GM18508 (cell line): Measurements from ENCODE around the gene ZNF280D.
"Not testable (repeated sequence)": the region's sequence is repeated elsewhere in the genome, so short reads cannot be mapped to it uniquely, and the experiment has no call there.

Source experiments
- ATAC-seq: cut with Tn5 transposase; IDR thresholded peaks from one replicate; pipeline ENCODE4 v1.9.1; 2021; ENCODE audit warnings: moderate number of reproducible peaks; ENCODE audit not compliant: insufficient read depth, unreplicated experiment

Gene ZNF280D

GRCh38 chr15:56719774-56720555 lies 13.3 kb downstream of the ZNF280D start:
- ATAC-seq, result no peak

GRCh38 chr15:56719021-56719612 lies 14.2 kb downstream of the ZNF280D start:
- ATAC-seq, result no peak

- no peak for ATAC-seq
Observed at GRCh38 chr15:56718560-56718959, 14.7 kb downstream of the ZNF280D start.

DNA sequence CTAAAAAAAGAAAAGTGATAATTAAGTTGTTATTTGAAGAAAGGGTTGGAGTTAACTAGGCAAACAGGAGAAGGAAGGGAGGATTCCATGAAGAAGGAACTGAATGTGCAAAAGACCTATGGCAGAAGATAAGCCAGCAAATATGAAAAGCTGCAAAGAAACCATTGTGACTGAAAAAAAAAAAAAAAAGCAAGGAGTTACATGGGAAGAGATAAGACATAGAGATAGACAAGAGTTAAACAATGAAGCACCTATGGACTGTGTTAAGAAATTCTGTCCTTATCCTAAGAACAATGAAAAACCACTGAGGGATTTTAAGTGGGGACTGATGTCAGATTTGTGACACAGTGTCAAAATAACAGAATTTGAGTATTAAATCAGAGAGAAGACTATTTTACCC lies 17.0 kb downstream of the ZNF280D start:
- ATAC-seq, result no peak

DNA sequence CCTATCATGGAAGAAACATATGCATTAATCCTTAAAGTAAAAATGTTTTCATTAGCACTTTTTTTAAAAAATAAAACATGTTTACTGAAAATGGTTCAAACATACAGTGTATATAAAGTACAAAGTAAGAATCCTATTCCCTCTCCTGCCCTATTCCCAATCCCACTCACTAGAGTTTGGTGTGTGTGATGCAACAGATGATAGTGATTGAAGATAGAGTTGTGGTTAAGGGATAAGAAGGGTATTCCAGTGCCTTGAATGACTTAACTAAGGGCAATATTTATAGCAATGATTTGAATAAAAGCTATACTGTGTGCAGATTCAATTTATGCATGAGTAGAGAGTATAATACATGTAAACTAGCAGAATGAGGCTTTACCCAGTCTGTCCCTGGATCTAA lies 18.1 kb downstream of the ZNF280D start:
- ATAC-seq, result no peak

- ATAC-seq, result not testable (repeated sequence)
Observed at GRCh38 chr15:56709502-56709901, 23.8 kb downstream of the ZNF280D start.

DNA sequence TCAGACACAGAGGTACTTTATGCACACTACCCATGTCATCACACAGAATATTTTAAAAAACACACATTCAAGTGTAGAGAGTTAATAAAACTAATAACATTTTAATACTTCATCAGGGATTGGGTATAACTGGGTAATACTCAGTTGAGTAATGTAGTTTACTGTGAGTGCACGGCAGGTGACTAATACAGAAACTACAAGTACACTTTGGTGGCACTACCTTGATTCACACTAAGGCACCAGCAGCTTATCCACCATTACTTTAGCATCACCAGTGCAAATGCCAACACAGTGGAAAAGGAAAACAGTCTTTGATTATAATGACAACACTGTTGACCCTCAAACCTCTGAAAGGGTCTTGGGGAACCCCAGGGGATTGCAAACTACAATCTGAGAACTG lies 33.6 kb downstream of the ZNF280D start:
- ATAC-seq, result no peak

GRCh38 chr15:56698270-56698669 lies 35.0 kb downstream of the ZNF280D start:
- ATAC-seq, result no peak

GRCh38 chr15:56693761-56694160 lies 39.5 kb downstream of the ZNF280D start:
- ATAC-seq, result no peak

DNA sequence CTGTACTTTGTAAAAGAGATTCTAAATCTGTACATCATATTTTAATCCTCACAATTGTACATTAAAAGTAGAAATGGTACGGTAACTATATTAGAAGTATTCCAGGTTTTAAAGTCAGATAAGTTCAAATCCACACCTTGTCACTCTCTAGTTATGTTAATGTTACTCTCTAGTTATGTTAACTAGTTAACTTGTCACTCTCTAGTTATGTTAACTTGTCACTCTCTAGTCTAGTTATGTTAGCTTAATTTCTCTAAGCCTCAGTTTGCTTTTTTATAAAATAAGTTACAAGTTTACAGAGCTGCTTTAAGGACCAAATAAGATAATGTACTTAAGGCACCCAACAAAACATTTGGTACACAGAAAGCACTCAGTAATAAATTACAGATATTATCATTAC lies 42.6 kb downstream of the ZNF280D start:
- ATAC-seq, result no peak

DNA sequence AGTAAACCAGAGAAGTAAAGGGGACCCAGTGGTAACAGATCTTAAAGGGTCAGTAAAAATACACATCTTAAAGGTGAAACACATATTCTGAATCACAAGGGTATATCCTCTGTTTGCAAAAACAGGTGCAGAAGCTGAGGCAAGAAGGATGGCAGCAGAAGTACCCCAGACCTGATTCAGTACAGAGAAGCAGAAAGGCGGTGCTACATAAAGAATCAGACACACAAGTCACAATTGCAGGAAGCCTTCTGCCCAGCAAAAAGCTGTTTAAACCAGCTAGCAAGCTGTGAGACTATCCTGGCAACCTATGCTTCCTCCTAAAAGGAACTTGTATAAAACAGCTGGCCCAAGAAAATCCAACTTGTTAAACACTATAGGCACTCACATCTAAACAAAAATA lies 49.4 kb downstream of the ZNF280D start:
- ATAC-seq, result no peak

DNA sequence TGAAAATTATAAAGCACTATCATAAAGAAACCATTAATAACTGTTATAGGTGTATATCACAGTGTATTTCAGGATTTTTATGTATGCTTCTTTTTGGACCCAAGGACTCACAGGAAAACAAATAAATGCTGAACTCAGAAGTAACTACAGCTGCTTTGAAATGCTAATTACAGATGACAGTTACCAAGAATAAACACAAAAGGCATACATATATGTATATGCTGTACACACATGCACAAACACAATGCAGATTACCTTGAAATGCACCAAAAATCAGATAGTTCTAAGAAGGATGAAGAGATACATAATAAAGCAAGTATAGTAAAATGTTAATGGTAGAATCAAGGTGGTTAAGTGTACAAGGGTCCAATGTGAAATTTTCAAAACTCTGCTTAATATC lies 52.2 kb downstream of the ZNF280D start:
- no peak for ATAC-seq

GRCh38 chr15:56679225-56679624 lies 54.1 kb downstream of the ZNF280D start:
- ATAC-seq, result no peak

GRCh38 chr15:56678571-56678970 lies 54.7 kb downstream of the ZNF280D start:
- no peak for ATAC-seq

DNA sequence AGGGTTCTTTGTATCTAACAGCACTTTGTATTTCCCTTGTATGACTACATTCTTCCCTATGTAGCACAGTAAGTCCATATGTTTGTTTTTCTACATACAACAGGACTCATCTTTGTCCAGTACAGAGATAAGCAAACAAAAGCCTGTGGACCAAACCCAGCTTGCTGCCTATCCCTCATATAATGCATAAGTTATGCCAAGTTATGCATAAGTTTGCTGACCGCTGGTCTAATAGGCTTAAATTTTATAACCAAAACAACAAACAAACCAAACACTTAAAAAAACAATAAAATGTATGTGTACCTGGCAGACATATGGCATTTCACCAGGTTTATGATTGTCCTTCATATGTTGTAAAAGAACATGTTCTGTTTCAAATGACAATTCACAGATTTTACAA lies 56.0 kb downstream of the ZNF280D start:
- ATAC-seq, result no peak

DNA sequence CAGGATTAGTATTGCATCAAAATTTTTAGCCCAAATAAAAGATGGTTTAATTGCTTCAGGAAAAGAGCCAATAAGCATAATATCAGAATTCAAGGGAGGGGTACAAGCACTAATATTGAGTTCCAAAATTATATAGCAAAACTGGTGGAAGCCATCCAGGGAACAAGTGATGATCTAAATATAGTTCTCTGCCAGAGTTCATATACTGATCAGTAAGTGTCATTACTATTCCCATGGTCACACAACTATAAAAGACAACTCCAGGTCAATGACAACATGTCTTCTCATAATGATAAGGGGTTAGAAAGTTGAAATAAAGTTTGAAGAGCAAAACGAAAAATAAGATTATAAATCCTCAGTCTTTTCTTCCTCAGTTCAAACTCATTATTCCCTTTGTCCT lies 57.4 kb downstream of the ZNF280D start:
- ATAC-seq, result no peak

DNA sequence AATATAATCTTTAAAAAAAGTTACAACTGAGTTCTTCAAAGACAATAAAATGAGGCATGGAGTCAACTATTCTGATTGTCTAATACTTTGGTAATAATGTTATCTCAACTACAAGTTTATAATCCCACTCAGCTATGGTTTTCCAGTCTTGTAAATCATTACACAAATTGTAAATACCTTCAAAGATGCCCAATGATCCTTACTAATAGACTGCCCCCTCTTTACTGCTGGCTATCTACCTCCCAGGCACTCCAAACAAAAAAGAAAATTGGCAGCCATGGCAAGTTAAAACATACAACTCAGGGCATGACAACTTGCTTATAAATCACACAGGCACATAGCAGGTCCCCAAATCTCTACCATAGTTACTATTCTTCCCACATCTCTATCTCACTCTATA lies 58.5 kb downstream of the ZNF280D start:
- no peak for ATAC-seq

DNA sequence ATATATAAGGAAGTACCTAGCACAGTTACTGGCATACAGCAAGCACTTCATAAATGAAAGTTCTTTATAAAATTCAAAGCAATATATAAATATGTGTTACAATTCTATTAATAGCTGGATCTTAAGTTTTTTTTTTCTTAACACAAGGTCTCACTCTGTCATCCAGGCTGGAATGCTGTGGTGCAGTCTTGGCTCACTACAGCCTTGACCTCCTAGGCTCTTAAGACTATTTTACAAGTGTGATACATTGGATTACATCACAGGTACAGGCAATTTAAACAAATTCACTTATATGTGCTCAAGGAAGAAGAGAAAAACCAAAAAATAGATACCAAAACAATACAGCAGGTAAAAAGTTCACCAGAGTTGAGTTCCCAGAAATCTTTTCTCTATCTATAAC lies 60.6 kb downstream of the ZNF280D start:
- ATAC-seq, result no peak

GRCh38 chr15:56667517-56667916 lies 65.8 kb downstream of the ZNF280D start:
- no peak for ATAC-seq

DNA sequence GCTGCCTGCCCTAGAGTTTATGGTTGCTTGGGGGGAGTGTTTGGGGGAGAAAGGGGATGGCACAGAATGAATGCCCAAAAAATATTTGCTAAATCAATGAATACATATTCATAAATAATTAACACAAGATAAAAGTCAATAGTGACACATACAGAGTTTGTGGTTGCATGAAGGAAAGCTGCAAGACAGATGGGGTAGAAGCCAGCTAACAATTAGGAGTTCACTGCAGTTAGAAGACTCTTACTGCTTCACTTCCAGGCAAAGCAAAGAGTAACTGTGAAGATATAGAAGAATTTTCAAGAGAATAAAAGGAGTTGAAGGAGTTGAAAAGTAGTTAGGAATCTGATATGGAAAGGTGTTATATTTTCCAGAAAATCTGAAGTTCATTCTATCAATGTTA lies 72.4 kb downstream of the ZNF280D start:
- no peak for ATAC-seq

DNA sequence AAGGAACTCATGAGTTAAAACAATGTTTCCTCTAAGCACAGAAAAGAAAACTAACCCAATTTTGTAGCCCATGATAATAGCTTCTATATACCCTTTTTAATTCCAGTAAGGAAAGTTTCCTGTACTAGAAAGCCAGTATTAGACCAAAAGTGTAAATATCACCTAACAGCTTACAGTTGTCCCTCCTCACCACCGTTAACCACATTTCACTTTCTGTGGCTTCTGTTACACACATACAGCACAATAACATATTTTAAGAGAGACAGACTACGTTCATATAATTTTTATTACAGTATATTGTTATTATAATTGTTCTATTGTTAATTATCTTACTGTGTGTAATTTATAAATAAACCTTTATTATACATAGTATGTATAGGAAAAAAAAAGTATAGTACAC lies 74.1 kb downstream of the ZNF280D start:
- no peak for ATAC-seq

- no peak for ATAC-seq
Observed at GRCh38 chr15:56654624-56655023, 78.7 kb downstream of the ZNF280D start.
